ENCODE results near the gene NEURL3.

NEURL3 gene

GRCh38 chr2:96521219-96521618 lies 16.1 kb upstream of the NEURL3 start:
- CTCF ChIA-PET = interaction anchor here (1.2 to 26.6 kb wide), 3 partner anchors 8 to 499 kb away, joined by 3 to 349 read pairs (median 349); partner anchors contain the start of genes ARID5A and NEURL3
- no peak for DNase-seq (ENCODE audit: extremely low spot score)
- POLR2A ChIA-PET = no interaction called here
- TF ChIP-seq CTCF (IDR thresholded peaks at IDR 0.05; ENCODE audit: control extremely low read depth, extremely low read depth, low read depth, missing control alignments) = no peak

- POLR2A ChIA-PET = no interaction called here
- DNase-seq (ENCODE audit: extremely low spot score) = no peak
- CTCF ChIA-PET = interaction anchor here (18.4 to 26.6 kb wide), 2 partner anchors 8 to 9 kb away, joined by 349 read pairs; partner anchors contain the start of genes ARID5A and NEURL3
- no peak for TF ChIP-seq CTCF (IDR thresholded peaks at IDR 0.05; ENCODE audit: control extremely low read depth, extremely low read depth, low read depth, missing control alignments)
Measured at GRCh38 chr2:96520697-96521096, 15.5 kb upstream of the NEURL3 start.

GRCh38 chr2:96520231-96520630 lies 15.1 kb upstream of the NEURL3 start:
- CTCF ChIA-PET = interaction anchor here (1.2 to 26.6 kb wide), 3 partner anchors 7 to 47 kb away, joined by 3 to 349 read pairs (median 349); partner anchors contain the start of genes ARID5A and NEURL3

GRCh38 chr2:96517079-96517478 lies 11.9 kb upstream of the NEURL3 start:
- DNase-seq (ENCODE audit: extremely low spot score) = no peak
- ChIA-PET CTCF (interaction anchor here (1.3 to 26.6 kb wide), 4 partner anchors 4 to 110 kb away, joined by 4 to 349 read pairs (median 178); partner anchors contain the start of genes ARID5A and NEURL3), POLR2A (no interaction called here)
- no peak for TF ChIP-seq CTCF (IDR thresholded peaks at IDR 0.05; ENCODE audit: control extremely low read depth, extremely low read depth, low read depth, missing control alignments)

More at GRCh38 chr2:96520231-96520630, 15.1 kb upstream of the NEURL3 start:
- TF ChIP-seq CTCF (IDR thresholded peaks at IDR 0.05; ENCODE audit: control extremely low read depth, extremely low read depth, low read depth, missing control alignments) = no peak
- DNase-seq (ENCODE audit: extremely low spot score) = no peak
- POLR2A ChIA-PET = no interaction called here

GRCh38 chr2:96514521-96514920 lies 9.4 kb upstream of the NEURL3 start:
- CTCF ChIA-PET = interaction anchor here (1.3 to 18.4 kb wide), 2 partner anchors 15 to 108 kb away, joined by 3 to 349 read pairs; partner anchors contain the start of gene ARID5A
- POLR2A ChIA-PET = no interaction called here
- no peak for DNase-seq (ENCODE audit: extremely low spot score)
- no peak for TF ChIP-seq CTCF (IDR thresholded peaks at IDR 0.05; ENCODE audit: control extremely low read depth, extremely low read depth, low read depth, missing control alignments)

- POLR2A ChIA-PET = interaction anchor here (0.7 kb wide), 1 partner anchor 112 kb away, joined by 3 read pairs; no protein-coding TSS in a partner anchor
Measured at GRCh38 chr2:96512341-96512740, 7.2 kb upstream of the NEURL3 start.

More at GRCh38 chr2:96512341-96512740, 7.2 kb upstream of the NEURL3 start:
- CTCF ChIA-PET = interaction anchor here (1.4 to 18.4 kb wide), 7 partner anchors 18 to 520 kb away, joined by 3 to 349 read pairs (median 8); partner anchors contain the start of genes ARID5A and ASTL
- no peak for DNase-seq (ENCODE audit: extremely low spot score)
- no peak for TF ChIP-seq CTCF (IDR thresholded peaks at IDR 0.05; ENCODE audit: control extremely low read depth, extremely low read depth, low read depth, missing control alignments)

All from GM10248 (cell line).